Esophagus muscularis mucosa (tissue), 3 donors: ENCODE data around the gene PHF3.
"Not testable (repeated sequence)": the region's sequence is repeated elsewhere in the genome, so short reads cannot be mapped to it uniquely, and the experiment has no call there.

Source experiments
- CTCF ChIP-seq, 3 experiments: fragments of 200-600 bp in 2 of 3; fragments of 450-650 bp in 1 of 3; sonication (generic) in 2 of 3; IDR thresholded peaks; one replicate each; pipeline ENCODE4 v1.5.1; 2017 to 2019; ENCODE audit warnings: antibody characterized with exemption in 3 of 3, mild to moderate bottlenecking in 2 of 3, moderate library complexity in 1 of 3
- POLR2A ChIP-seq: fragments of 450-650 bp; IDR thresholded peaks from one replicate; pipeline ENCODE4 v1.6.1; 2017; ENCODE audit warnings: antibody characterized with exemption, moderate library complexity, mild to moderate bottlenecking, low read depth
- POLR2AphosphoS5 ChIP-seq, 2 donors: sonication (generic); formaldehyde crosslinking; IDR thresholded peaks; one replicate each; pipeline ENCODE4 v1.6.1; 2017; ENCODE audit warnings: antibody characterized with exemption in 2 of 2

- not testable (repeated sequence) for TF ChIP-seq POLR2AphosphoS5 (IDR thresholded peaks at IDR 0.05); CTCF (IDR thresholded peaks at IDR 0.05); POLR2A
Measured at GRCh38 chr6:63738190-63738589, 102.6 kb downstream of the PHF3 start.
